ENCODE measurements around the gene ACER3.

DNA sequence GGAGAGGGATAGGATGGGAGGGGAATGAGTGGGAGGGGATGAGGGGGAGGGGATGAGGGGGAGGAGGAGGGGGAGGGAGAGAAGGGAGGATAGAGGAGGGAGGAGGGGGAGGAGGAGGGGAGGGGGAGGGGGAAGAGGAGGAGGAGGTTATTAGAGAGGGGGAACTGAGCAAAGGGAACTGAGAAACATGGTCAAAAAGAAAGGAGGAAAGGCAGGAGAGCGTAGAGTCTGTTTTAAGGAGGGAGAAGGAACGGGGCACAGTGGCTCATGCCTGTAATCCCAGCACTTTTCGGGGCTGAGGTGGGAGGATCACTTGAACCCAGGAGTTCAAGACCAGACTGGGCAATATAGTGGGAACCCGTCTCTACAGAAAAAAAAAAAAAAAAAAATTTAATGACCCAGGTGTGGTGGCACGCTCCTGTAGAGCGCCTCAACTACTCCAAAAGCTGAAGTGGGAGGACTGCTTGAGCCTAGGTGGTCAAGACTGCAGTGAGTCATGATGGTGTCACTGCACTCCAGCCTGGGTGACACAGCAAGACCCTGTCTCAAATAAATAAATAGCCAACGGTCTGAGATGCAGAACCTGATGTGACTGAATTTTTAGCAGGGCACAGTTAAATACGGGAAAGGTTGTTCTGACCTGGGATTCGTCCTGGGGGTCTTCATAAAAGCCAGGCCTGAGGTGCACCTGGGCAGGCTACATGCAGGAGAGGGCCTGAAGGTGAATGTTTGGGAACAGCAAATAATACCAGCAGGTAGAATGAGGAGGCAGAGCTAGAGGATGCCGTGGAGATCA is 177.5 kb downstream of the ACER3 start:
- TF ChIP-seq, protein P1, sequence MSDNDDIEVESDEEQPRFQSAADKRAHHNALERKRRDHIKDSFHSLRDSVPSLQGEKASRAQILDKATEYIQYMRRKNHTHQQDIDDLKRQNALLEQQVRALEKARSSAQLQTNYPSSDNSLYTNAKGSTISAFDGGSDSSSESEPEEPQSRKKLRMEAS (IDR thresholded peaks at IDR 0.05) = no peak
- TF ChIP-seq EGR1 (IDR thresholded peaks at IDR 0.05; ENCODE audit: low read depth in 2 of 2) (no peak), YY1 (IDR thresholded peaks at IDR 0.05) (no peak), TAF1 (conservative IDR thresholded peaks at IDR 0.05) (no peak), JUND (IDR thresholded peaks at IDR 0.05) (no peak), ZBTB33 (IDR thresholded peaks at IDR 0.05) (no peak), RAD21 (IDR thresholded peaks at IDR 0.05) (no peak), GABPA (IDR thresholded peaks at IDR 0.05 in 1 of 2, conservative IDR thresholded peaks at IDR 0.05 in 1 of 2) (no peak), SP1 (IDR thresholded peaks at IDR 0.05) (no peak), HNF4G (IDR thresholded peaks at IDR 0.05) (no peak)
- TF ChIP-seq, protein P2, sequence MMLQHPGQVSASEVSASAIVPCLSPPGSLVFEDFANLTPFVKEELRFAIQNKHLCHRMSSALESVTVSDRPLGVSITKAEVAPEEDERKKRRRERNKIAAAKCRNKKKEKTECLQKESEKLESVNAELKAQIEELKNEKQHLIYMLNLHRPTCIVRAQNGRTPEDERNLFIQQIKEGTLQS (IDR thresholded peaks at IDR 0.05) = no peak
- TF ChIP-seq, protein P3, sequence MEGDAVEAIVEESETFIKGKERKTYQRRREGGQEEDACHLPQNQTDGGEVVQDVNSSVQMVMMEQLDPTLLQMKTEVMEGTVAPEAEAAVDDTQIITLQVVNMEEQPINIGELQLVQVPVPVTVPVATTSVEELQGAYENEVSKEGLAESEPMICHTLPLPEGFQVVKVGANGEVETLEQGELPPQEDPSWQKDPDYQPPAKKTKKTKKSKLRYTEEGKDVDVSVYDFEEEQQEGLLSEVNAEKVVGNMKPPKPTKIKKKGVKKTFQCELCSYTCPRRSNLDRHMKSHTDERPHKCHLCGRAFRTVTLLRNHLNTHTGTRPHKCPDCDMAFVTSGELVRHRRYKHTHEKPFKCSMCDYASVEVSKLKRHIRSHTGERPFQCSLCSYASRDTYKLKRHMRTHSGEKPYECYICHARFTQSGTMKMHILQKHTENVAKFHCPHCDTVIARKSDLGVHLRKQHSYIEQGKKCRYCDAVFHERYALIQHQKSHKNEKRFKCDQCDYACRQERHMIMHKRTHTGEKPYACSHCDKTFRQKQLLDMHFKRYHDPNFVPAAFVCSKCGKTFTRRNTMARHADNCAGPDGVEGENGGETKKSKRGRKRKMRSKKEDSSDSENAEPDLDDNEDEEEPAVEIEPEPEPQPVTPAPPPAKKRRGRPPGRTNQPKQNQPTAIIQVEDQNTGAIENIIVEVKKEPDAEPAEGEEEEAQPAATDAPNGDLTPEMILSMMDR (IDR thresholded peaks at IDR 0.05; ENCODE audit: low read depth, low read length, missing input control) = no peak
- TF ChIP-seq, protein P4, sequence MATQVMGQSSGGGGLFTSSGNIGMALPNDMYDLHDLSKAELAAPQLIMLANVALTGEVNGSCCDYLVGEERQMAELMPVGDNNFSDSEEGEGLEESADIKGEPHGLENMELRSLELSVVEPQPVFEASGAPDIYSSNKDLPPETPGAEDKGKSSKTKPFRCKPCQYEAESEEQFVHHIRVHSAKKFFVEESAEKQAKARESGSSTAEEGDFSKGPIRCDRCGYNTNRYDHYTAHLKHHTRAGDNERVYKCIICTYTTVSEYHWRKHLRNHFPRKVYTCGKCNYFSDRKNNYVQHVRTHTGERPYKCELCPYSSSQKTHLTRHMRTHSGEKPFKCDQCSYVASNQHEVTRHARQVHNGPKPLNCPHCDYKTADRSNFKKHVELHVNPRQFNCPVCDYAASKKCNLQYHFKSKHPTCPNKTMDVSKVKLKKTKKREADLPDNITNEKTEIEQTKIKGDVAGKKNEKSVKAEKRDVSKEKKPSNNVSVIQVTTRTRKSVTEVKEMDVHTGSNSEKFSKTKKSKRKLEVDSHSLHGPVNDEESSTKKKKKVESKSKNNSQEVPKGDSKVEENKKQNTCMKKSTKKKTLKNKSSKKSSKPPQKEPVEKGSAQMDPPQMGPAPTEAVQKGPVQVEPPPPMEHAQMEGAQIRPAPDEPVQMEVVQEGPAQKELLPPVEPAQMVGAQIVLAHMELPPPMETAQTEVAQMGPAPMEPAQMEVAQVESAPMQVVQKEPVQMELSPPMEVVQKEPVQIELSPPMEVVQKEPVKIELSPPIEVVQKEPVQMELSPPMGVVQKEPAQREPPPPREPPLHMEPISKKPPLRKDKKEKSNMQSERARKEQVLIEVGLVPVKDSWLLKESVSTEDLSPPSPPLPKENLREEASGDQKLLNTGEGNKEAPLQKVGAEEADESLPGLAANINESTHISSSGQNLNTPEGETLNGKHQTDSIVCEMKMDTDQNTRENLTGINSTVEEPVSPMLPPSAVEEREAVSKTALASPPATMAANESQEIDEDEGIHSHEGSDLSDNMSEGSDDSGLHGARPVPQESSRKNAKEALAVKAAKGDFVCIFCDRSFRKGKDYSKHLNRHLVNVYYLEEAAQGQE (IDR thresholded peaks at IDR 0.05) = no peak

All from liver (tissue), 3 donors.